ENCODE measurements around the gene PSMB1. TPM values are rescaled to one million over a fixed set of nuclear protein-coding genes. Genes with fewer than 3 reads are reported as not detected.

Gene PSMB1
- total RNA-seq, 4 donors from 2014 or later = 187 to 269 (median 218) TPM

- DNase-seq (ENCODE audit: low spot score) (no peak), ATAC-seq (ENCODE audit: low FRiP score) (no peak)
- TF ChIP-seq, protein P1, sequence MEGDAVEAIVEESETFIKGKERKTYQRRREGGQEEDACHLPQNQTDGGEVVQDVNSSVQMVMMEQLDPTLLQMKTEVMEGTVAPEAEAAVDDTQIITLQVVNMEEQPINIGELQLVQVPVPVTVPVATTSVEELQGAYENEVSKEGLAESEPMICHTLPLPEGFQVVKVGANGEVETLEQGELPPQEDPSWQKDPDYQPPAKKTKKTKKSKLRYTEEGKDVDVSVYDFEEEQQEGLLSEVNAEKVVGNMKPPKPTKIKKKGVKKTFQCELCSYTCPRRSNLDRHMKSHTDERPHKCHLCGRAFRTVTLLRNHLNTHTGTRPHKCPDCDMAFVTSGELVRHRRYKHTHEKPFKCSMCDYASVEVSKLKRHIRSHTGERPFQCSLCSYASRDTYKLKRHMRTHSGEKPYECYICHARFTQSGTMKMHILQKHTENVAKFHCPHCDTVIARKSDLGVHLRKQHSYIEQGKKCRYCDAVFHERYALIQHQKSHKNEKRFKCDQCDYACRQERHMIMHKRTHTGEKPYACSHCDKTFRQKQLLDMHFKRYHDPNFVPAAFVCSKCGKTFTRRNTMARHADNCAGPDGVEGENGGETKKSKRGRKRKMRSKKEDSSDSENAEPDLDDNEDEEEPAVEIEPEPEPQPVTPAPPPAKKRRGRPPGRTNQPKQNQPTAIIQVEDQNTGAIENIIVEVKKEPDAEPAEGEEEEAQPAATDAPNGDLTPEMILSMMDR (IDR thresholded peaks at IDR 0.05) = no peak
Observed at GRCh38 chr6:170583756-170584180, 30.7 kb upstream of the PSMB1 start.

DNA sequence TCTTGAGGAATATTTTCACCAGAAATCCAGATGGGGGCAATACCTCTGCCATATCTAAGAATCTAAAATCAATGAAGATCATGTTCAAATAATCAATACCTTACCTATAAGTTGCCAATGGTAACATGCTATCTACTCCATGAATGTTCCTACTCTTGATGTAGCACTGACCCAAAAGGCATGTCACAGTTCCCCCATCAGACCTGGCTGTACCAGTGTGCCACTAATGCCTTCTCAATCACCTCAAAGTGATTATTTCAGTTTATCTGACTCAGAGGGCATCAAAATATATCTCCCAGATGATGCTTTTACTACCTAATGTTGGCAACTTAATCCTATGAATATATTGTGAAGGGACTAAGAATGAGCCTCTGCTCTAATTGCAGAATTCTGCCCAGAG is 25.8 kb upstream of the PSMB1 start:
- DNase-seq (ENCODE audit: low spot score) (no peak), ATAC-seq (ENCODE audit: low FRiP score) (no peak)
- TF ChIP-seq, protein P1 (IDR thresholded peaks at IDR 0.05) = no peak

GRCh38 chr6:170575250-170575649 is 22.1 kb upstream of the PSMB1 start:
- DNase-seq (ENCODE audit: low spot score) = no peak
- TF ChIP-seq, protein P1 (IDR thresholded peaks at IDR 0.05) = no peak
- no peak for ATAC-seq (ENCODE audit: low FRiP score)

- ATAC-seq (ENCODE audit: low FRiP score) (no peak), DNase-seq (ENCODE audit: low spot score) (no peak)
- TF ChIP-seq, protein P1 (IDR thresholded peaks at IDR 0.05) = no peak
Observed at GRCh38 chr6:170572704-170573466, 19.8 kb upstream of the PSMB1 start.

GRCh38 chr6:170564936-170565530 is 11.9 kb upstream of the PSMB1 start:
- ATAC-seq (ENCODE audit: low FRiP score) (no peak), DNase-seq (ENCODE audit: low spot score) (no peak)
- TF ChIP-seq, protein P1 (IDR thresholded peaks at IDR 0.05) = no peak

- ATAC-seq (ENCODE audit: low FRiP score) = no peak
- TF ChIP-seq, protein P1 (IDR thresholded peaks at IDR 0.05) = no peak
- DNase-seq (ENCODE audit: low spot score) = no peak
Observed at GRCh38 chr6:170561555-170561954, 8.4 kb upstream of the PSMB1 start.

DNA sequence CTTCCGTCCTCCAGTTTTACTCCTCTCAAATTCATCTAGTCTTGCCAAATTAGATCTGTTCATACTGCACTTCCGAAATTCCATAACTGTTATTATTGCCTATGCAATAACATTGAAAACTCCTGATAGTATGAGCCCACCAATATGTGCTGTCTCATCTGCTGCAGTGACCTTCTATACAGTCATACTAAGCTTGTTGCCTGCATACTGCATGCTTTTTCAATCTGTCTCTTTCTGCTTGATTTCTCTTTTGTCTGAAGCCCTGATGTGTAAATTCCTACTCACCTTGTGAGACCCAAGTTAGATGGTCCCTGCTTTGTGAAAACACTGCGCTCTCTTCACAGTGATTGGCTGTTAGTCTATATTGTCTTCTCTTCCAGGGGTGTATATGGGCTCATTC is 2.2 kb upstream of the PSMB1 start:
- TF ChIP-seq, protein P1 (IDR thresholded peaks at IDR 0.05) = no peak
- no peak for DNase-seq (ENCODE audit: low spot score)
- no peak for ATAC-seq (ENCODE audit: low FRiP score)

Measured in omental fat pad (tissue), 4 donors.